ENCODE results near the gene FRAS1.

DNA sequence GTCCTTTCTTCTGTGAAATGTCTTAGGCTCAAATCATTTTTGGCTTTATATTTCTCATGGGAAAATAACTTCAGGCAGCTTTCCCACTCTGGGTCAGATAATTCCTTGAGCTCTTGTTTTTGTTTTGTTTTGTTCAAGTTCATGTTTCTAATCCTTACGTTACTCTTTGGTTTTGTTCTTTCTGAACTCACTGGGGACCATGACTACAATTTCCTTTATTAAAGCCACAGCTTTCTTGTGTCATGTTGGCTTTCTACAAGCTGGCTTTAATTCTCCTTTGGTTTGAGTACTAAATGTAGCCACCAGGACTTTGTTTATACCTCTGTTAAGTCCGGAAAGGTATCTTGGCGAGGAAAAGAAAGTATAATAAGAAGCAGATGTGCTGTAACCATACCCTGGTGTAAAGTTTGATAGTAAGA lies 463.7 kb downstream of the FRAS1 start:
- TF ChIP-seq, protein P1, sequence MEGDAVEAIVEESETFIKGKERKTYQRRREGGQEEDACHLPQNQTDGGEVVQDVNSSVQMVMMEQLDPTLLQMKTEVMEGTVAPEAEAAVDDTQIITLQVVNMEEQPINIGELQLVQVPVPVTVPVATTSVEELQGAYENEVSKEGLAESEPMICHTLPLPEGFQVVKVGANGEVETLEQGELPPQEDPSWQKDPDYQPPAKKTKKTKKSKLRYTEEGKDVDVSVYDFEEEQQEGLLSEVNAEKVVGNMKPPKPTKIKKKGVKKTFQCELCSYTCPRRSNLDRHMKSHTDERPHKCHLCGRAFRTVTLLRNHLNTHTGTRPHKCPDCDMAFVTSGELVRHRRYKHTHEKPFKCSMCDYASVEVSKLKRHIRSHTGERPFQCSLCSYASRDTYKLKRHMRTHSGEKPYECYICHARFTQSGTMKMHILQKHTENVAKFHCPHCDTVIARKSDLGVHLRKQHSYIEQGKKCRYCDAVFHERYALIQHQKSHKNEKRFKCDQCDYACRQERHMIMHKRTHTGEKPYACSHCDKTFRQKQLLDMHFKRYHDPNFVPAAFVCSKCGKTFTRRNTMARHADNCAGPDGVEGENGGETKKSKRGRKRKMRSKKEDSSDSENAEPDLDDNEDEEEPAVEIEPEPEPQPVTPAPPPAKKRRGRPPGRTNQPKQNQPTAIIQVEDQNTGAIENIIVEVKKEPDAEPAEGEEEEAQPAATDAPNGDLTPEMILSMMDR (IDR thresholded peaks at IDR 0.05), result no peak
- no peak for TF ChIP-seq POLR2A (IDR thresholded peaks at IDR 0.05)

Measured in breast epithelium (tissue), 3 donors.